Hepatocyte (in vitro differentiated cells): Measurements from ENCODE around the gene SH3BP2. TPM values are rescaled to one million over a fixed set of nuclear protein-coding genes. Genes with fewer than 3 reads are reported as not detected.

Experiments
- DNase-seq: peaks from one replicate; pipeline ENCODE4 v3.0.0-alpha.2; 2016; ENCODE audit warnings: low spot score
- H2AFZ ChIP-seq: fragments of 200-600 bp; sonication (generic); 2 replicates; pipeline ENCODE4 v1.6.0; 2016; ENCODE audit warnings: antibody characterized with exemption, mild to moderate bottlenecking
- H3K27ac ChIP-seq: fragments of 200-600 bp; sonication (generic); 2 replicates; pipeline ENCODE4 v1.5.1; 2016; ENCODE audit warnings: mild to moderate bottlenecking
- H3K27me3 ChIP-seq: fragments of 200-600 bp; sonication (generic); 2 replicates; pipeline ENCODE4 v1.6.1; 2016
- H3K36me3 ChIP-seq: fragments of 200-600 bp; sonication (generic); replicated peaks from 2 replicates; pipeline ENCODE4 v1.5.1; 2016; ENCODE audit warnings: low read depth; ENCODE audit not compliant: insufficient read depth
- H3K4me1 ChIP-seq: fragments of 200-600 bp; sonication (generic); 2 replicates; pipeline ENCODE4 v1.5.1; 2016; ENCODE audit warnings: mild to moderate bottlenecking, moderate library complexity; ENCODE audit not compliant: insufficient read depth
- H3K4me2 ChIP-seq: fragments of 200-600 bp; sonication (generic); 2 replicates; pipeline ENCODE4 v1.6.0; 2016
- H3K4me3 ChIP-seq: fragments of 200-600 bp; sonication (generic); 2 replicates; pipeline ENCODE4 v1.5.1; 2016; ENCODE audit warnings: mild to moderate bottlenecking
- H3K79me2 ChIP-seq: fragments of 200-600 bp; sonication (generic); 2 replicates; pipeline ENCODE4 v1.6.0; 2017; ENCODE audit warnings: mild to moderate bottlenecking
- H3K9me2 ChIP-seq: fragments of 200-600 bp; sonication (generic); replicated peaks from 2 replicates; pipeline ENCODE4 v1.6.0; 2017; ENCODE audit warnings: mild to moderate bottlenecking; ENCODE audit not compliant: insufficient read depth
- H3K9me3 ChIP-seq: fragments of 200-600 bp; sonication (generic); 2 replicates; pipeline ENCODE4 v1.5.1; 2016; ENCODE audit warnings: low read depth, mild to moderate bottlenecking
- H4K20me1 ChIP-seq: fragments of 200-600 bp; sonication (generic); 2 replicates; pipeline ENCODE4 v1.6.0; 2016; ENCODE audit warnings: mild to moderate bottlenecking; ENCODE audit not compliant: insufficient read depth, poor library complexity, severe bottlenecking
- EZH2 ChIP-seq: fragments of 200-600 bp; sonication (generic); IDR thresholded peaks from 2 replicates; pipeline ENCODE4 v1.6.1; 2016; ENCODE audit warnings: antibody characterized with exemption, mild to moderate bottlenecking, borderline replicate concordance
- EZH2phosphoT487 ChIP-seq: fragments of 200-600 bp; sonication (generic); IDR thresholded peaks from one replicate; pipeline ENCODE4 v1.6.1; 2018; ENCODE audit warnings: antibody characterized with exemption, mild to moderate bottlenecking, low read depth, moderate library complexity; ENCODE audit not compliant: unreplicated experiment, severe bottlenecking
- WGBS: methylation state at CpG from one replicate; pipeline ENCODE4 v1.1.6; 2016; ENCODE audit warnings: low lambda C conversion rate; ENCODE audit errors: missing lambda C conversion rate; 5-methylcytosine and 5-hydroxymethylcytosine counted together
- polyA plus RNA-seq: library from polyadenylated mRNA; unstranded; fragments of >200 nt; fragmentation: Nextera tagmentation; extraction: Ambion mirVana; gene quantifications from 2 replicates; pipeline ENCODE4 v1.2.1, GENCODE V29; 2016
- total RNA-seq: library from RNA; depleted of rRNA; stranded (reverse); fragments of >200 nt; gene quantifications from 2 replicates; pipeline ENCODE4 v1.2.3, GENCODE V29; 2014
- TF ChIP-seq, protein P1 (sequence below): fragments of 200-600 bp; sonication (generic); IDR thresholded peaks from 2 replicates; pipeline ENCODE4 v1.5.1; 2016; ENCODE audit warnings: antibody characterized with exemption, mild to moderate bottlenecking; ENCODE audit not compliant: poor library complexity

SH3BP2 gene
- total and polyA plus RNA-seq, 2 experiments from 2014 or later = 24.3 to 25.7 TPM

DNA sequence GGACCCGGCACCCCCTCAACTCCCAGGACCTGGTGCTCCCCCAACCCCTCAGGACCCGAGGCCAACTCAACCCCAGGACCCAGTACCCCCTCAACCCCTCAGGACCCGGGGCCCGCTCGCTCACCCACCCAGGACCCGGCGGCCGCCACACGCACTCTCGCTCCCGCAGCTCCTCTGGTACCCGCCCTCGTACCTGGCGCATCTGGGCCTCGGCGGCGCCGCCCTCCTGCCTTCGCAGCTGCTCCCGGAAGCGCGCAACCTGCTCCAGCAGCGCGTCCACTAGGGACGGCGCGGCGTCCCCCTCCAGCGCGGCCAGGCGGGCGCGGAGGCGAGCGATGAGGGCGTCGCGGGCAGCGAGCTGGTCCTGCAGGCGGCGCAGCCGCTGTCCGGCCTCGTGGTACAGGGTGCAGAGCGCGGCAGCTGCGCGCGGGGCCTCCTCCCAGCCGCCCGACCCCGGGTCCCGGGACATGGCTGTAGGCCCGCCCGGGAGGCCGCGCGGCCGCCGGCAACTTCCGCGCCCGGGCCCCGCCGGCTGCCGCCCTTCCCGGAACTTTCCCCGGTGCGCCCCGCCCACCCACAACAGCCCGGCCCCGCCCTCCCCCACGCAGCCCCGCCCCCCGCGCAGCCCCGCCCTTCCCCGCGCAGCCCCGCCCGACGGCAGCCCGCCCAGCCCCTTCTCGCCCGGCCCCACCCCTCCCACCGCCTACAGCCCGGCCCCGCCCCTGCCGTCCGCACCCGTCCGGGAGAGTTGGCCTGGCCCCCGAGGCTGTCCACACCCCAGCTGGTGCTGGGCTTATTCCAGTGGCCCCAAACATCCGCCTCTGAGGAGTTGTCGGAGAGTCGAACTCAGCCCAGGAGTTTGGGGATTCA lies 36.8 kb upstream of the SH3BP2 start, which contains the start of gene TNIP2:
TNIP2 (minus strand) TSS at position 516 of the 870 bp plus-strand sequence; CDS start at position 469, 47 bp downstream.
- peak within 1 kb of the TSS; percentile 75 for H3K4me3 ChIP-seq

DNA sequence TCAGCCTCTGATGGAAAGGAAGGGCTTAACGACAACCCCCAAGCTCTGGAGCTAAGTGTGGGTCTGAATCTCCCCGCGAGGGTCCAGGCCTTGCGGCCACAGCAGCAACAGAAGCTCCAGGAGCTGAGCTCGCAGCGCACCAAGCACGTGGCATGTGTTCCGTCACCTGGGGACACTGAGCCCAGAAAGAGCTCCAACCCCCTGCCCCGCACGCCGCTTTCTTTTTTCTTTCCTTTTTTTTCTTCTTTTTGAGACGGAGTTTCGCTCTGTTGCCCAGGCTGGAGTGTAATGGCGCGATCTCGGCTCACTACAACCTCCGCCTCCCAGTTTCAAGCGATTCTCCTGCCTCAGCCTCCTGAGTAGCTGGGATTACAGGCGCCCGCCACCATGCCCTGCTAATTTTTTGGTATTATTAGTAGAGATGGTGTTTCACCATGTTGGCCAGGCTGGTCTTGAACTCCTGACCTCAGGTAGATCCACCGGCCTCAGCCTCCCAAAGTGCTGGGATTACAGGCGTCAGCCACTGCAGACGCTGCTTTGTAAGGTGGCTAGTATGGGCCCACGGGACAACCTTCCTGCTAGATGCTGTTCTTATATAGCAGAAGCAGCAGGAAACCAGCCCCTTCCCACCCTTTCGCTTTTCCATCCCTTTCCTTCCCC lies 36.1 kb upstream of the SH3BP2 start:
- H3K9me2 ChIP-seq = no peaks in the 10 kb centered on the region
- H3K4me3 ChIP-seq = no peak overlapping the region
- no peak overlapping the region for H2AFZ ChIP-seq
- H3K9me3 ChIP-seq = no peaks in the 10 kb centered on the region
- WGBS = 75% methylated on average over 25 of the region's 25 CpGs
- peak overlapping the region; percentile 77 for H3K4me2 ChIP-seq
- peak overlapping the region; percentile 64 for H3K27ac ChIP-seq
- TF ChIP-seq EZH2 (no peak), EZH2phosphoT487 (no peak)
- TF ChIP-seq, protein P1, sequence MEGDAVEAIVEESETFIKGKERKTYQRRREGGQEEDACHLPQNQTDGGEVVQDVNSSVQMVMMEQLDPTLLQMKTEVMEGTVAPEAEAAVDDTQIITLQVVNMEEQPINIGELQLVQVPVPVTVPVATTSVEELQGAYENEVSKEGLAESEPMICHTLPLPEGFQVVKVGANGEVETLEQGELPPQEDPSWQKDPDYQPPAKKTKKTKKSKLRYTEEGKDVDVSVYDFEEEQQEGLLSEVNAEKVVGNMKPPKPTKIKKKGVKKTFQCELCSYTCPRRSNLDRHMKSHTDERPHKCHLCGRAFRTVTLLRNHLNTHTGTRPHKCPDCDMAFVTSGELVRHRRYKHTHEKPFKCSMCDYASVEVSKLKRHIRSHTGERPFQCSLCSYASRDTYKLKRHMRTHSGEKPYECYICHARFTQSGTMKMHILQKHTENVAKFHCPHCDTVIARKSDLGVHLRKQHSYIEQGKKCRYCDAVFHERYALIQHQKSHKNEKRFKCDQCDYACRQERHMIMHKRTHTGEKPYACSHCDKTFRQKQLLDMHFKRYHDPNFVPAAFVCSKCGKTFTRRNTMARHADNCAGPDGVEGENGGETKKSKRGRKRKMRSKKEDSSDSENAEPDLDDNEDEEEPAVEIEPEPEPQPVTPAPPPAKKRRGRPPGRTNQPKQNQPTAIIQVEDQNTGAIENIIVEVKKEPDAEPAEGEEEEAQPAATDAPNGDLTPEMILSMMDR = no peak
- H3K36me3 ChIP-seq = no peaks in the 10 kb centered on the region
- DNase-seq = no peak
- H3K79me2 ChIP-seq = peaks cover 39% of the 10 kb centered on the region
- H4K20me1 ChIP-seq = peaks cover 3% of the 10 kb centered on the region
- H3K4me1 ChIP-seq = peaks cover 27% of the 10 kb centered on the region
- H3K27me3 ChIP-seq = no peaks in the 10 kb centered on the region

More for the DNA sequence above, 36.8 kb upstream of the SH3BP2 start, which contains the start of gene TNIP2:
- H4K20me1 ChIP-seq = peaks cover 3% of the 10 kb centered on the region
- no peaks in the 10 kb centered on the region for H3K9me2 ChIP-seq
- no peaks in the 10 kb centered on the region for H3K36me3 ChIP-seq
- H3K4me1 ChIP-seq = peaks cover 22% of the 10 kb centered on the region
- H3K4me2 ChIP-seq = peak within 1 kb of the TSS; percentile 93
- H3K9me3 ChIP-seq = no peaks in the 10 kb centered on the region
- H2AFZ ChIP-seq = peak within 1 kb of the TSS; percentile 16
- H3K27ac ChIP-seq = peak within 1 kb of the TSS; percentile 92
- peaks cover 45% of the 10 kb centered on the region for H3K79me2 ChIP-seq
- H3K27me3 ChIP-seq = no peaks in the 10 kb centered on the region
- peak; percentile 92 for DNase-seq
- WGBS = 2% methylated on average over 29 of the region's 96 CpGs
- TF ChIP-seq EZH2phosphoT487 = no peak
- TF ChIP-seq, protein P1 = peak; percentile 38
- TF ChIP-seq EZH2 = no peak

DNA sequence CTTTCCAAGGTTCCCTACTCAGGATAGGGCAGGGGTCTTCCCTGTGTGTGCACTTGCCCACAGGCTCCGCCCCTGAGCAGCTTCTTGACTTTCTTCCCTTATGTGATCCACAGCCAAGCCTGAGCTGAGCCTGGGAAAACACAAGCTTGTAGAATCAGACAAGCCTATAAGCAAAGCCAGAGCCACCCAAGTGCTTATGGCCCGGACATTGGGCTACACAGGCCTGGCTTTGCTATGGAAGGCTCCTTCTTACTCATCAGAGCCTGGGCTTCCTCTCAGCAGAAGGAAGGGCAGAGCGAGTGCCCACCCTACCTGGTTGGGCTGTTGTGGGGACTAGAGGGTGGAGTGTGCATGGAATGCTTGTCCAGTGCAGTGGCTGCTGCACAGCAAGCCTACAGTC lies 35.5 kb upstream of the SH3BP2 start:
- Histone ChIP-seq H3K9me2 (no peaks in the 10 kb centered on the region), H3K4me1 (peaks cover 33% of the 10 kb centered on the region), H3K27ac (no peak overlapping the region), H4K20me1 (peaks cover 3% of the 10 kb centered on the region), H3K4me3 (no peak overlapping the region), H3K4me2 (no peak overlapping the region), H3K79me2 (peaks cover 33% of the 10 kb centered on the region), H3K27me3 (no peaks in the 10 kb centered on the region), H2AFZ (no peak overlapping the region), H3K9me3 (no peaks in the 10 kb centered on the region), H3K36me3 (no peaks in the 10 kb centered on the region)
- WGBS = 88% methylated on average over 3 of the region's 3 CpGs
- DNase-seq = no peak
- no peak for TF ChIP-seq EZH2phosphoT487
- TF ChIP-seq EZH2 = no peak
- TF ChIP-seq, protein P1 = no peak
